NCI-H2171 treated with DMSO at 0.1 percent for 48 hours (cell line): Measurements from ENCODE around the gene OR4C12.
"Not testable (repeated sequence)": the region's sequence is repeated elsewhere in the genome, so short reads cannot be mapped to it uniquely, and the experiment has no call there.

Source experiments
- DNase-seq: peaks from one replicate; lab custom pipeline; 2025; lab: John Stamatoyannopoulos, UW

OR4C12 gene

DNA sequence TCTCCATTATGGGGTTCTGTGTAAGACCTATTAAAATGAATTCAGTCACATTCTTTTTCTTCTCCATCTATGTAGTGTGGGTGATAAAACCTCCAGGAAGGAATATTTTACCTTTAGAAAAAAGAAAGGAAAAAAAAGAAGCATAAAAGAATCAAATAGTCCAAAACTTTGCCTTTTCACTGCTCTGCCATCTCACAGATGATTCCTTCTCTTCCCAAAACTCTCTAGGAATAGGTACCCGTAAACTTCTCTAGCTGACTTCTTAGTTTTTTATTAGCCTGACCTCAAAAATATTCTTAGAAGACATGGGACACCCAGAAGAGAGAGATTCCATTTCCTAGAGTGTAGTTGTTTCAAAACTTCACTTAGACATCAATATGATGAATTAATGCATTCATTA is at the start of gene OR4C12:
Gene OR4C12 (minus strand): TSS at position 101 of the 400 bp plus-strand sequence. CDS start 34 bp downstream, at position 67.
- not testable (repeated sequence) for DNase-seq

DNA sequence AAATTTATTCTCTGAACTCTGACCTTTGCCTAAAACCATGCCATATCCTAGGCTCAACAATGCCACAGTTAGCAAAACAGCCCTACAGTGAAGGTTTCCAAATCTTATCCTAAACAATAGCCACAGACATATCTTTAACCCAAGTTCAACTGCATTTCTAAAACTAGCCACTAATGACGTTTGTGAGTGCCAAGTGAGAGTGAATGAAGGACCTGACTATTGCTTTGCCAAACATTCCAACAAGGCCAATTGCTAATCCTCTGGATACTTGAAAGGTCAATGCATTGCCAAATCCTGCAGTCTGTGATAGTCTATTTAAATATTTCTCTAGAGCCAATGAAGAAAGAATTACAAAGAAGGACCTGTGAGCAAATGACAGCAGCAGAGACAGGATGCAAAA is 47.9 kb upstream of the OR4C12 start:
- DNase-seq = no peak

DNA sequence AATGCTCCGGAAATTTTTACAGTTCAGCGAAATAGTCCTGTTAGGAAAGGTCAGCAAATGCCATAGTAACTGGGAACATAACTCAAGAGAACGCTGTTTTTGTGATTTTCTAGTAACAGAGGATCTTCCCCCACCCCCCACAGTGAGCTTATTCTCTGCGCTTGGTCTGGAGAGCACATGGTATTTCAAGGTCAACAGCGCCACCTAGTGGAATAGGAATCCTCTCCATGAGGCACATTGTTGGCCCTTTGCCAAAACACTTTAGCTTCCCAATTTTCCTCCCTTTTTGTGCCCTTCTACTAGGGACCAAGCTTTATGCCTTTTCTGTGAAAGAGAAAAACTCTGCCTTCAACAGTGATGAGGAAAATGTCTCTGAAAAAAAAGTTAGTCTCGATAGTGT is 13.2 kb upstream of the OR4C12 start:
- peak; percentile 76 for DNase-seq

DNA sequence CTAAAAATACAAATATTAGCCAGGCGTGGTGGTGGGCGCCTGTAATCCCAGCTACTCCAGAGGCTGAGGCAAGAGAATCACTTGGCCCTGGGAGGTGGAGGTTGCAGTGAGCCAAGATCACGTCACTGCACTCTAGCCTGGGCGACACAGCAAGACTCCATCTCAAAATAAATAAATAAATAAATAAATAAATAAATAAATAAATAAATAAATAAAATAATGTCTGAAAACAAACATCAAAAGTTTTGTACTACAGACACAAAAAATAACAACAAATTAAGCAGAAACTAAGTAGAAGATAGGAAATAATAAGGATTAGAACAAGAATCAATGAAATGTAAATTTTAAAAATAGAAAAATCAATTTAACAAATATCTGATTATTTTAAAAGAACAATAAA is 8.9 kb downstream of the OR4C12 start:
- DNase-seq = not testable (repeated sequence)

DNA sequence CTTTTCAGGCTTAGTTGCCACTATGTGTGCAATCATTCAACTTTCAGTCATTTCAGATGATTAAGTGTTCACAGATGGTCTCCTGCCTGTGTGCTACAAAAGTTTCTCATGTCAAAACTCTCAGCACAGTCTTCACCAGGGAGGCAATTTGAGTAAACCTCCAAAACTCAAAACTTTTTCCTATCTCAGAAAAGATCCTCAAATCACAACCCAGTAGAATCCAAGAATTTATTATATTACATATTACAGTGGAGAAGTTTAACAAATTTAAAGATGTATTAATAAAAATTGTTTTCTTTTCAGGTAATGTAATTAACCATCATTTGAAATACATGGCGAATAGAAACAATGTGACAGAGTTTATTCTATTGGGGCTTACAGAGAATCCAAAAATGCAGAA is 30.2 kb downstream of the OR4C12 start, which contains the start of gene OR4C13:
Gene OR4C13 (plus strand): TSS at position 301 of the 400 bp plus-strand sequence. CDS start 32 bp downstream, at position 333.
- DNase-seq = no peak

DNA sequence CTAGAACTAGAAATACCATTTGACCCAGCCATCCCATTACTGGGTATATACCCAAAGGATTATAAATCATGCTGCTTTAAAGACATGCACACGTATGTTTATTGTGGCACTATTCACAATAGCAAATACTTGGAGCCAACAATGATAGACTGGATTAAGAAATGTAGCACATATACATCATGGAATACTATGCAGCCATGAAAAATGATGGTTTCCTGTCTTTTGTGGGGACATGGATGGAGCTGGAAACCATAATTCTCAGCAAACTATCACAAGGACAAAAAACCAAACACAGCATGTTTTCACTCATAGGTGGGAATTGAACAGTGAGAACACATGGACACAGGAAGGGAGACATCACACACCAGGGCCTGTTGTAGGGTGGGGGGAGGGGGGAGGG is 33.6 kb downstream of the OR4C12 start:
- DNase-seq = not testable (repeated sequence)
